Hematopoietic multipotent progenitor cell treated with erythropoietin and hydrocortisone succinate and interleukin-3 and kit ligand, for 15 days (in vitro differentiated cells): ENCODE data around the gene TOMM40L.

Experiments
- DNase-seq: peaks from one replicate; pipeline ENCODE4 v3.0.0-alpha.2; 2015; ENCODE audit warnings: low spot score

Gene TOMM40L

GRCh38 chr1:161225534-161226319, at the start of gene TOMM40L:
Gene TOMM40L, plus strand, starts transcription at chr1:161226060. Its CDS starts 430 bp downstream, at chr1:161226490.
- peak; percentile 95 for DNase-seq

- peak; percentile 32 for DNase-seq
Measured at GRCh38 chr1:161176468-161177111, 49.3 kb upstream of the TOMM40L start.

- peak; percentile 89 for DNase-seq
Measured at GRCh38 chr1:161177112-161177935, 48.5 kb upstream of the TOMM40L start, which contains the start of gene B4GALT3. Gene B4GALT3, minus strand, starts transcription at chr1:161177507. Its CDS starts 1,447 bp downstream, at chr1:161176060.

GRCh38 chr1:161177936-161178244, 48.0 kb upstream of the TOMM40L start:
- peak; percentile 17 for DNase-seq

- DNase-seq: no peak
Measured at GRCh38 chr1:161179698-161180097, 46.2 kb upstream of the TOMM40L start.

GRCh38 chr1:161180639-161181038, 45.2 kb upstream of the TOMM40L start:
- no peak for DNase-seq

GRCh38 chr1:161182214-161182613, 43.6 kb upstream of the TOMM40L start:
- DNase-seq: peak; percentile 57

GRCh38 chr1:161185282-161185682, 40.6 kb upstream of the TOMM40L start:
- DNase-seq: no peak

GRCh38 chr1:161185732-161186311, 40.0 kb upstream of the TOMM40L start:
- DNase-seq: no peak

GRCh38 chr1:161187311-161187710, 38.5 kb upstream of the TOMM40L start:
- no peak for DNase-seq

- DNase-seq: no peak
Measured at GRCh38 chr1:161188381-161188780, 37.5 kb upstream of the TOMM40L start.

GRCh38 chr1:161189036-161189435, 36.8 kb upstream of the TOMM40L start:
- no peak for DNase-seq

GRCh38 chr1:161190962-161191521, 34.8 kb upstream of the TOMM40L start:
- no peak for DNase-seq

GRCh38 chr1:161191971-161192370, 33.9 kb upstream of the TOMM40L start:
- DNase-seq: no peak

- DNase-seq: peak; percentile 84
Measured at GRCh38 chr1:161192476-161193465, 33.1 kb upstream of the TOMM40L start.

GRCh38 chr1:161193561-161194235, 32.2 kb upstream of the TOMM40L start:
- no peak for DNase-seq

GRCh38 chr1:161195171-161195570, 30.7 kb upstream of the TOMM40L start:
- DNase-seq: no peak

- DNase-seq: no peak
Measured at GRCh38 chr1:161196111-161196510, 29.7 kb upstream of the TOMM40L start.

- no peak for DNase-seq
Measured at GRCh38 chr1:161196521-161197451, 29.1 kb upstream of the TOMM40L start.
